ENCODE results near the gene PROM2. TPM values are rescaled to one million over a fixed set of nuclear protein-coding genes. Genes with fewer than 3 reads are reported as not detected.

PROM2 gene
- total RNA-seq, 2 experiments from 2014 or later: 0.30 TPM; not detected in 1

DNA sequence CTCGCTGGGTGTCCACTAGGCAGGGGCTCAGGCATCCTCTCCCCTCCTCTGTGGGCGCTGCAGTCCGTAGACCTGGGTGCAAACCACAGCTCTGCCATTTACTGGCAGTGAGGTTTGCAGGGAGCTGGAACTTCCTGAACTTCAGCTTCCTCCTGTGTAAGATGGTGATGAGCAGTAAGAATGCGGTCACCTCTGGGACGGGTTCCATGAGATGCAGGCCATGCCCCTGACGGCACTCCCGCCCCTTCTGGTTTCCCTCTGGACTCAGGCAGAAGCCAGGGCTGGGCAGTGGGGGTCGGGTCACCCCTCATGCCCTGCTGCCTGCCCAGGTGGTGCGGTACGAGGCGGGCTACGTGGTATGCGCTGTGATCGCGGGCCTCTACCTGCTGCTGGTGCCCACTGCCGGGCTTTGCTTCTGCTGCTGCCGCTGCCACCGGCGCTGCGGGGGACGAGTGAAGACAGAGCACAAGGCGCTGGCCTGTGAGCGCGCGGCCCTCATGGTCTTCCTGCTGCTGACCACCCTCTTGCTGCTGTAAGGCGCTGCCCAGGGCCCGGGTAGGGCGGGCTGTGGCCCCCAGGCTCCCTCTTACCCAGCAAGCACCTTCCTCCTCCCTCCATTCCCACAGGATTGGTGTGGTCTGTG, 1.5 kb downstream of the PROM2 start:
- H3K4me1 Mint-ChIP-seq: no peaks in the 10 kb centered on the region
- H3K36me3 Mint-ChIP-seq: no peaks in the 10 kb centered on the region
- H3K27me3 Mint-ChIP-seq: no peaks in the 10 kb centered on the region
- H3K4me3 Mint-ChIP-seq: no peak overlapping the region
- no peaks in the 10 kb centered on the region for H3K9me3 Mint-ChIP-seq
- DNase-seq: no peak
- H3K27ac Mint-ChIP-seq: no peak overlapping the region

- Mint-ChIP-seq H3K9me3 (no peaks in the 10 kb centered on the region), H3K36me3 (no peaks in the 10 kb centered on the region), H3K4me3 (no peak overlapping the region), H3K4me1 (no peaks in the 10 kb centered on the region), H3K27ac (no peak overlapping the region), H3K27me3 (no peaks in the 10 kb centered on the region)
- DNase-seq: no peak
Measured at GRCh38 chr2:95276244-95276887, 2.1 kb downstream of the PROM2 start.

DNA sequence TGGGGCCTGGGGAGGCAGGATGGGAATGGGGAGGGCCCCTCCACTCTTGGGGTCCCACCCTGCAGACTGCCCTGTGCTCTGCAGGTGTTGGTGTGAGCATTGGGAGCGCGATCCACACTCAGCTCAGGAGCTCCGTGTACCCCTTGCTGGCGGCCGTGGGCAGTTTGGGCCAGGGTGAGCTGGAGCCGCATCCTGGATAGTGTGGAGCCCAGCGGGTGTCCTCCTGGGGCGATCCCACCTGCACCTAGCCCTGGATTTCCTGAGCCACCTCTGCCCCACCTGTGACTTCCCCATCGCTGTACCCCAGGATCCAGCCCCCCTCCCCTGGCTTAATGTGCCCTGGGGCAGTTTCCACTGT, 2.6 kb downstream of the PROM2 start:
- Mint-ChIP-seq H3K27me3 (no peaks in the 10 kb centered on the region), H3K9me3 (no peaks in the 10 kb centered on the region), H3K4me1 (no peaks in the 10 kb centered on the region), H3K4me3 (no peak overlapping the region), H3K36me3 (no peaks in the 10 kb centered on the region), H3K27ac (no peak overlapping the region)
- DNase-seq: no peak

- DNase-seq: no peak
- no peaks in the 10 kb centered on the region for H3K9me3 Mint-ChIP-seq
- no peak overlapping the region for H3K27ac Mint-ChIP-seq
- no peaks in the 10 kb centered on the region for H3K27me3 Mint-ChIP-seq
- H3K4me3 Mint-ChIP-seq: no peak overlapping the region
- no peaks in the 10 kb centered on the region for H3K36me3 Mint-ChIP-seq
- H3K4me1 Mint-ChIP-seq: no peaks in the 10 kb centered on the region
Measured at GRCh38 chr2:95277246-95277906, 3.1 kb downstream of the PROM2 start.

DNA sequence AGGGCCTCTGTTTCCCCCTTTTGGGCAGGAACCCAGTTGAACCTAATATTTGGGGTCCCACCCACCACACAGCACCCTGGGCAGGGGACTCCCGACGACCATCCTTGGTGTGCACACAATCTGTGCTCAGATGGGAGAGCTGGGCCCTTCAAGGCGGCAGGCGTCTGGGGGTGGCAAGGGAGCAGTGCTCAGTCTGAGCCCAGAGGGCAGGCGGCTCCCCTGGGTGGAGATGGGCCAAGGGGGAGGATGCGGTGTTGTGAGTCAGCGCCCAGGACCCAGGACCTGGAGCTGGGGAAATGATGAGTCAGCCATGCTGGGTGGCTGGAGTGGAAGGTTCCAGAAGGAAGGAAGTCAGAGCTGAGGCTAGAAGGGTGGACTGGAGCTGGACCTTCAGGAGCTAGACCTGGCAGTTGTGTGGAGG, 3.8 kb downstream of the PROM2 start:
- no peak overlapping the region for H3K27ac Mint-ChIP-seq
- no peaks in the 10 kb centered on the region for H3K4me1 Mint-ChIP-seq
- H3K36me3 Mint-ChIP-seq: no peaks in the 10 kb centered on the region
- no peak overlapping the region for H3K4me3 Mint-ChIP-seq
- no peak for DNase-seq
- H3K9me3 Mint-ChIP-seq: no peaks in the 10 kb centered on the region
- no peaks in the 10 kb centered on the region for H3K27me3 Mint-ChIP-seq

- Mint-ChIP-seq H3K27me3 (no peaks in the 10 kb centered on the region), H3K36me3 (no peaks in the 10 kb centered on the region), H3K4me1 (no peaks in the 10 kb centered on the region), H3K27ac (no peak overlapping the region), H3K4me3 (no peak overlapping the region), H3K9me3 (no peaks in the 10 kb centered on the region)
- no peak for DNase-seq
Measured at GRCh38 chr2:95278637-95279225, 4.5 kb downstream of the PROM2 start.

DNA sequence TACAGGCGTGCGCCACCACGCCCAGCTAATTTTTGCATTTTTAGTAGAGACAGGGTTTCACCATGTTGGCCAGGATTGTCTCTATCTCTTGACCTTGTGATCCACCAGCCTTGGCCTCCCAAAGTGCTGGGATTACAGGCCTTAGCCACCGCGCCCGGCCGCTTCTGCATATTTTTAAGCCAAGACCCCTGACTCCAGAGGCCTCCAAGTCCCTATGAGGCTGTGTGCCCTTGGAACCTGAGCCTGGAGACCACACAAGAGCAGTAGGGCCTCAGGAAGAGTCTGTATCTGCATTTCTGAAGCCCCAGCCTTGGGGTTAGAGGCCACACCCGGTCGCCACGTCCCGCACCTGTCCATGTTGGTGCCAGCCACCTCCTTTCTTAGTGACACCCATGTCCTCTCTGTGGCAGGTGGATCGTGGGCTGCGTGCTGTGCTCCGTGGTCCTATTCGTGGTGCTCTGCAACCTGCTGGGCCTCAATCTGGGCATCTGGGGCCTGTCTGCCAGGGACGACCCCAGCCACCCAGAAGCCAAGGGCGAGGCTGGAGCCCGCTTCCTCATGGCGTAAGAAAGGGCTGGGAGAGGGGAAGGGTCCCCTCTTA, 5.3 kb downstream of the PROM2 start:
- DNase-seq: no peak
- H3K4me3 Mint-ChIP-seq: no peak overlapping the region
- no peaks in the 10 kb centered on the region for H3K27me3 Mint-ChIP-seq
- H3K27ac Mint-ChIP-seq: no peak overlapping the region
- H3K4me1 Mint-ChIP-seq: no peaks in the 10 kb centered on the region
- no peaks in the 10 kb centered on the region for H3K36me3 Mint-ChIP-seq
- H3K9me3 Mint-ChIP-seq: no peaks in the 10 kb centered on the region

DNA sequence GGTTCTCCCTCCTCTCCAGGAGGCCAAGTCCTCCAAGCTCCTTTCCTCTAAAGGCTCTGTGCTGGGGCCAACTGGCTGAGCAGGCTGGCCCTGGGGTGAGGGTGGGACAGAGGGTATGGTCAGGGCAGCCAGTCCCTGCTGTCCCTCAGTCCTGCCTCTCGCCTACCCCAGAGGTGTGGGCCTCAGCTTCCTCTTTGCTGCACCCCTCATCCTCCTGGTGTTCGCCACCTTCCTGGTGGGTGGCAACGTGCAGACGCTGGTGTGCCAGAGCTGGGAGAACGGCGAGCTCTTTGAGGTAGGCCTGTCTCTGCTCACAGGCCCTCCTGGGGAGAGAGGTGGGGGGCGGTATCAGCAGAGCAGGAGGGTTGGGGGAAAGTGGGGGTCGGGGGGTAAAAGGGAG, 6.8 kb downstream of the PROM2 start:
- Mint-ChIP-seq H3K27me3 (no peaks in the 10 kb centered on the region), H3K27ac (no peak overlapping the region), H3K4me3 (no peak overlapping the region), H3K9me3 (no peaks in the 10 kb centered on the region), H3K36me3 (no peaks in the 10 kb centered on the region), H3K4me1 (no peaks in the 10 kb centered on the region)
- DNase-seq: no peak

DNA sequence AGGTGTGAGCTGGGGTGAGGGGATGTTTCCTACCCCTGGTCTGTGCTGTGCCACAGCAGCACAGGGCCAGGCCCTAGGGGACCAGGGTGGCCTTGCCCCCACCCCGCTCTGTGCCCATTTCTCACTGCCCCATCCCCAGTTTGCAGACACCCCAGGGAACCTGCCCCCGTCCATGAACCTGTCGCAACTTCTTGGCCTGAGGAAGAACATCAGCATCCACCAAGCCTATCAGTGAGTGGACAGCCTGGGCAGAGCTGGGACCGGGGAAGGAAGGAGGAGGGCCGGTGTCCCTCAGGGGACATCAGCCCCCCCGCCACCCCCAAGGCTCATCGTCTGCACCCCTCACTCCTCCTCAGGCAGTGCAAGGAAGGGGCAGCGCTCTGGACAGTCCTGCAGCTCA, 7.5 kb downstream of the PROM2 start:
- DNase-seq: no peak
- no peaks in the 10 kb centered on the region for H3K27me3 Mint-ChIP-seq
- H3K36me3 Mint-ChIP-seq: no peaks in the 10 kb centered on the region
- H3K4me3 Mint-ChIP-seq: no peak overlapping the region
- no peak overlapping the region for H3K27ac Mint-ChIP-seq
- no peaks in the 10 kb centered on the region for H3K9me3 Mint-ChIP-seq
- no peaks in the 10 kb centered on the region for H3K4me1 Mint-ChIP-seq

DNA sequence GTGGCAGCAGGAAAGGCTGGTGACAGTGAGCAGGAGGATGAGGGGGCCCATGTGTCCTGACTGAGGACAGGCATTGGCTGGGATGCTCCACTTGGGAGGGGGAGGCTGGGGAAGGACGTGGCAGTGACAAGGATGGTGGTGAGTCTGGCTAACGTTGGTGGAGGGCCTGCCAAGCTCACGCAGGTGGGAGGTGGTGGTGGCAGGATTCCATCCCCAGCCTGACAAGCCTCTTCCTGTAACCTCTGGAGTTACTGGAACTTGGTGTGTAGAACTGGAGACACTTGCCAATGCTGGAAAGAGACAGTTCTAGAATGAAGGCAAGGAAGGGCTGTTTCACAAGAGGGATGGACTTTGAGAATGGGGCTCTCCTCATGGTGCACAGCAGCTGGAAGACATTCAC, 8.2 kb downstream of the PROM2 start:
- no peaks in the 10 kb centered on the region for H3K9me3 Mint-ChIP-seq
- no peaks in the 10 kb centered on the region for H3K36me3 Mint-ChIP-seq
- no peak overlapping the region for H3K4me3 Mint-ChIP-seq
- H3K27me3 Mint-ChIP-seq: no peaks in the 10 kb centered on the region
- DNase-seq: no peak
- H3K27ac Mint-ChIP-seq: no peak overlapping the region
- no peaks in the 10 kb centered on the region for H3K4me1 Mint-ChIP-seq

DNA sequence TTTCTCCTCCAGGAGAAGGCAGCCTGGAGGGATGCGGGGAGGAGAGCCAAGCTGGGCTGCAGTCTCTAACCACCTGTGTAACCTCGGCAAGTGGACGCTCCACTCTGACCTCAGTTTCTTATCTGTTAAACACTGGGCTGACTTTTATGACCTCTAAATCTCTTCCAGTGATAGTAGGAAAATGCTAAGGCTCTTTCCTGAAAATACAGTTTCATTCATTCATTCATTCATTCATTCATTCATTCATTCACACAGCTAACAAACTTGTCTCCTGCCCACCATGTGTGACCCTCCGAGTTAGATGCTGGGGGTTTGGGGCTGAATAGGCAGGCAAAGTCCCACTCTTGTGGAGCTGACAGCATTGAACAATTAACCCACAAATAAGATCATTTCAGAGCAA, 9.3 kb downstream of the PROM2 start:
- Mint-ChIP-seq H3K36me3 (no peaks in the 10 kb centered on the region), H3K9me3 (no peaks in the 10 kb centered on the region), H3K4me1 (no peaks in the 10 kb centered on the region), H3K27ac (no peak overlapping the region), H3K4me3 (no peak overlapping the region), H3K27me3 (no peaks in the 10 kb centered on the region)
- DNase-seq: no peak

- Mint-ChIP-seq H3K27me3 (no peaks in the 10 kb centered on the region), H3K27ac (no peak overlapping the region), H3K4me1 (no peaks in the 10 kb centered on the region), H3K4me3 (no peak overlapping the region), H3K9me3 (peaks cover 2% of the 10 kb centered on the region), H3K36me3 (no peaks in the 10 kb centered on the region)
- DNase-seq: no peak
Measured at GRCh38 chr2:95284886-95285541, 10.8 kb downstream of the PROM2 start.

GRCh38 chr2:95285542-95285932, 11.3 kb downstream of the PROM2 start:
- Mint-ChIP-seq H3K36me3 (peaks cover 2% of the 10 kb centered on the region), H3K9me3 (peaks cover 8% of the 10 kb centered on the region), H3K27me3 (no peaks in the 10 kb centered on the region), H3K27ac (no peak overlapping the region), H3K4me1 (no peaks in the 10 kb centered on the region), H3K4me3 (no peak overlapping the region)
- DNase-seq: no peak

GRCh38 chr2:95287336-95287735, 13.1 kb downstream of the PROM2 start:
- peaks cover 5% of the 10 kb centered on the region for H3K36me3 Mint-ChIP-seq
- no peak for DNase-seq
- no peaks in the 10 kb centered on the region for H3K27me3 Mint-ChIP-seq
- H3K9me3 Mint-ChIP-seq: peaks cover 13% of the 10 kb centered on the region
- no peak overlapping the region for H3K27ac Mint-ChIP-seq
- no peaks in the 10 kb centered on the region for H3K4me1 Mint-ChIP-seq
- no peak overlapping the region for H3K4me3 Mint-ChIP-seq

- no peak for DNase-seq
- Mint-ChIP-seq H3K9me3 (peaks cover 13% of the 10 kb centered on the region), H3K36me3 (peaks cover 5% of the 10 kb centered on the region), H3K4me3 (no peak overlapping the region), H3K4me1 (no peaks in the 10 kb centered on the region), H3K27me3 (no peaks in the 10 kb centered on the region), H3K27ac (no peak overlapping the region)
Measured at GRCh38 chr2:95287806-95288205, 13.6 kb downstream of the PROM2 start.
